Hematopoietic multipotent progenitor cell treated with erythropoietin and hydrocortisone succinate and interleukin-3 and kit ligand, for 6 days (in vitro differentiated cells): ENCODE data around the gene KRTAP8-1.
A peak's percentile ranks its signal among the peaks of the same experiment; 100 is the strongest.

Experiments
- DNase-seq: peaks from one replicate; pipeline ENCODE4 v3.0.0-alpha.2; 2015

KRTAP8-1 gene, protein sequence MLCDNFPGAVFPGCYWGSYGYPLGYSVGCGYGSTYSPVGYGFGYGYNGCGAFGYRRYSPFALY

GRCh38 chr21:30813174-30813573 is at the start of gene KRTAP8-1:
Gene KRTAP8-1, minus strand, starts transcription at chr21:30813274. Its CDS starts 54 bp downstream, at chr21:30813220.
- no peak for DNase-seq

- DNase-seq = no peak
Measured at GRCh38 chr21:30847627-30848500, 34.8 kb upstream of the KRTAP8-1 start.

- no peak for DNase-seq
Measured at GRCh38 chr21:30842990-30843389, 29.9 kb upstream of the KRTAP8-1 start.

DNA sequence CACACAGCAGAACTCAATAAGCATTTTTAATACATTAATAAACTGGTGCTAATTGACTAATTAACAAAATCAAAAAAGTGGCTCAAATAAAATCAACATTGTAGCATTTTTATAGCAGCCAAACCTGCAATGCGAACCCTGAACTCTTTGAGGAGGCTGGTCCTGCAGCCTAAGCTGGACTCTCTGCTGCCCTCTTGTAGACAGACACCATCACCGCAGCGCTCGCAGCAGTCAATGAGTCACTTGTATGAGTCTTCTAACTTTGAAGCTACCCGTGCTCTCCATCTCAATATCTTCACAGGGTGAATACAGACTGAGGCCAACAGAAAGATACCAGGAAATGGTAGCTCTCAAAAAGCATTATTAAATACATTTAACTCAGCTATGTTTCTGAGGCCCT is 26.2 kb upstream of the KRTAP8-1 start:
- peak; percentile 24 for DNase-seq

DNA sequence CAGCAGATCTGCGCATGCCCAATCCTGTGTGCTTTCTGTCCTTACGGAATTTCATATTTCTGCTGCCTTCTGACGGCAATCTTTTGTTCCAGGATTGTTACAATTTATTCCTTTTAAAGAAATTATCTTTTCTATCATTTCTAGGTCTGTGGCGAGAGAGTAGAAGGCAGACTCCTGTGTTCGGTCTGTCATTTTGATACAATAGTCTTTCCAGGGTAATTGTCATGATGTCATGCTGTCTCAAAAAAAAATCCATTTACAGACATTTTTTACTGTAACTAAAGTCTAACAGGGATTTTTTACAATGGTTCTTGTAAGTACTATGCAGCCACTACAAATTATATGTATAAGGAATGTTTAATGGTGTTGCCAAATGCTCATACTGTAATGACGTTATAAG is 25.5 kb upstream of the KRTAP8-1 start:
- no peak for DNase-seq

DNA sequence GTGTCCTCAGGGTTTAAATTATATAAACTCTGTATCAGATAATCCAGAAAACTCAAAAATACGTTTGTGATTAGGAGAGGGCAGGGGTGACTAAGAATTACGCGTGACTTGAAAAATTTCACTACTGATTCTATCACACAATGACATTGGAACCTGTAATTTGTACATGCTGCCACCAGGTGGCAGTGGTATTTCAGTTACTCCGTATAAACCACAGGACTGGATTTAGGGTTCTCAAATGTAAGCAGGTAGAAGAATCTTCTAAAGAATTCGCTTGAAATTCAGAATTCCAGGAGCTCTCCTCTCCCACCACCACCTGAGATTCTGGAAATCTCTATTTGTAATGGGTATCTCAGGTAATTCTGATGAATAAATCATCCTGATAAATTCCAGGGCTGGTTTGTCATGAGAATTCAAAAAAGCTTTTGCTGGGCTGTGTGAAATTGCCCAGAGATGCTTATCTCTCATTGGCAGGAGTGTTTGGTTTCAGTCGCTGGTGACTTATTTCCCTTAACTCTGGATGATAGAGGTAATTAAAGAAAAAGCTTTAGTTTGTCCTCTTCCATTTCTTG is 18.2 kb upstream of the KRTAP8-1 start:
- DNase-seq = peak; percentile 58

DNA sequence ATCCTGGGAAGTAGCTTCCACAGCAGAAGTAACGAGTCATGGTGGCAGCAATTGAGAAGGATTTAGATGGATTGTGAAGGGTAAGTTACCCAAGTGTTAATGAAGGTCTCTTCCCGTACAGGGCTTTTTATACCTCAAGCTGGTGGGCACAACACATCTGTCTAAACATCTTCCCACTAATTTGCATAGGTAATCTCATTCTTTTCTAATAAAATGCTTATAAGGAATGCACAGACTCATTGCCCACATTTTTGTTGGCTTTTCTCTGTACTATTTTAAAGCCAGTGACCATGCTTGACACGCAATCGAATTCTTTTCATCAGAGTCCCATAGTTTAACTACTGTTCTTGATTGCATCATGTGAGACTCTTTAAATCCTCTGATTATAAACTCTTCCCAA is 16.6 kb upstream of the KRTAP8-1 start, which contains the start of gene KRTAP7-1:
Gene KRTAP7-1, minus strand, starts transcription at position 101 of the 400 bp plus-strand sequence. Its CDS starts 61 bp downstream, at position 40.
- no peak for DNase-seq

DNA sequence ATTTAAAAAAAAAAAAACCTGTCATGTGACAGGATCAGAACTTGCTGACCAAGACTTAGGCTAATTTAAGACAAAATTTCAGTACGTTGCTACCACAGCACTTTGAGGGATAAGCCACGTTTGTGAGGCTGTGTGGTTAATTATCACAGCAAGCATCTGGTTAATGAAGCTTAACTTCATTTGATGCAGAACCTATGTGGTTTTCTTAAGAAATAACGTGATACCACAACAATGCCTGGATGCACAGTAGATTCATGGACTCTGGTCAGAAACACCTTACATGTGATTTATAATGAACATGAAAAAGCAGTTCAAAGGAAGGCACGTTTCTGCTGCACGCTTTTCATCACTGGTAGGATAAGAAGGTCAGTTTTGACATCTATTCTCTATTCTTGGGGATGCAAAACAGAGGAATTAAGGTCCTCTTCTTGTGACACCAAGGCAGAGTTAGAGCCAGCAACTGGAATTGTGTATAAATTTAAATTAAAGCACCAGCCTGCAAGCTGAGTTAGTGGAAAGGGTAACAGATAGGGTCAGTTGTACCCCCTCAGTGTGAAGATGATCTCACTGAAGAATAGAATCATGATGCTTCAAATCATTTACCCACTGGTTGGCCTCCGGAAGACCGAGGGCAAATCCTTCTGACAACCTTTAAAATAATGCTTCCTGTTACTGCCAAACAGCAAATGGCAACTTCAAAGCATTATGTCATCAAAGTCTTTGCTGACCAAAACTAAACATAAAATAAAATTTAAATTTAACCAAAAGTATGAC is 6.0 kb upstream of the KRTAP8-1 start:
- no peak for DNase-seq

GRCh38 chr21:30800605-30801004 is 12.5 kb downstream of the KRTAP8-1 start:
- DNase-seq = no peak

DNA sequence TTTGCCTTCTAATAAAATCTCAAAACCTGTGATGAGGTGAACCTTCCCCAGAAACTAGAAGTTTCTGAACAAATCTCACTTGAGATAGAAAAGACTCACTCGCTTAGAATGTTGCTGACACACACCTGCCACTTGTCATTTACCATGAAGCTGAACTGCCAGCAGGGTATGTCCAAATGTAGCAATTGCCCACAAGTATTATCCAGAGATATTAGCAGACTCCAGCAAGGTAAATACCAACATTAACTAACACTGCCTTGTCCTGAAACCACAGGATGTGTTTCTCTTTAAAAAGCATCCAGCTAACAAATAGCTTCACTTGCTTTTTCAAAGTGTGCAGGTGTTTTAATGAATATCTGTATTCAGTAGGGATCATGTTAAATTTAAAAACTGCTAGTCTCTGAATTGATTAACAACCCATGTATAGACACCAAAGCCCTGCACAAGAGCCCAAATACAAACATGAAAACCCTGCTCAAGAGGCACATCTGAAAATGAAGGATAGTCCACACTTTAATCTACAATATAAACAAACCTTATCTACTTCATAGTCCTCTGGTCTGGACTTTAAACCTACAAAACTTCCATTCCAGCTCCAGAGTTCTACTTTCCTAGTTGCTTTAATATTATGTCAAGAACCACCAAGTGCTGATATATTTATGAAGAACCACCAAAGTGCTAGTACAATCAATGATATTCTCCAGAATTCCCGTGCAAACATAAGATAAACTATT is 19.3 kb downstream of the KRTAP8-1 start:
- no peak for DNase-seq

DNA sequence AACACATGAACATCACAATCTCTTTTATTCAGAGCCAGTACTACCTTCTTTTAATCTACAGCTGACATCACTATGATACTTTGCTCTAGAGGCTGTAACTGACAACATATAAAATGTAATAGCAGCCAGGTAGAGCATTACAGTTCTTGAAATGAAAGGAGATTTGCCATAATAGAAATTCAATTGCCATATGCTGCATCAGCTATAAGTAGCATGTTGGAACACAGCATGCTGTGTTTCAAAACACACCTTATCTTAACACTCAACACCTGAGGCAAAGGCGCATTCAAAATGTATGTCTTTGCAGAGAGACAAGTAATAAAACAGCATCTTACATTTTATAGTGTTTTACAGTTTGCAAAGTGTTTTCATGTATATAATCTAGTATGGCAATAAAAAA is 33.8 kb downstream of the KRTAP8-1 start:
- DNase-seq = no peak

- DNase-seq = no peak
Measured at GRCh38 chr21:30769724-30770431, 43.2 kb downstream of the KRTAP8-1 start.
